ENCODE results near the gene TGFB1I1.
"Not testable (repeated sequence)": the region's sequence is repeated elsewhere in the genome, so short reads cannot be mapped to it uniquely, and the experiment has no call there.

Gene TGFB1I1

DNA sequence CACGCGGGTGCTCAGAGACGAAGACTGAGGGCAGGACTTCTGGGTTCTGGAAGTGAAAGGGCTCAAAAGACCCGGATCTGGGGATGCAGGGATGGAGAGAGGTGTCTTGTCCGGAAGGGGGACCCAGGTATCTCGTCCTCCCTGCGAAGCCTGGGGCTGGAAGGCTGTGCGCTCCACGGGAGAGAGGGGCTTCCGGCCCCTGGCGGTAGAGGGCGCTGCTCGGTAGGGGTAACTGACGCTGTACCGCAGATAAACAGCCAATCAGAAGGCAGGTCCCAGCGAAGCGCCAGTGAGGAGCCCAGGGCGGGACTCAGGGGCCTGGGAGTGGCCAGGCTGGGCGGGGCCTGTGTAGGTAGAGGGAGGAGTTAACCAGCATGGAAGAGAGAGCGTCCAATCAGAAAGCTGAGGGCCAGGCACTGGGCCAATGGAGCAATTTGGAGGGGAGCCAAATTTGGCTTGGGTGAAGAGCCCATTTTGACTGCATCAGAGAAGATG lies 804 bp downstream of the TGFB1I1 start:
- peak; percentile 87 for DNase-seq

DNA sequence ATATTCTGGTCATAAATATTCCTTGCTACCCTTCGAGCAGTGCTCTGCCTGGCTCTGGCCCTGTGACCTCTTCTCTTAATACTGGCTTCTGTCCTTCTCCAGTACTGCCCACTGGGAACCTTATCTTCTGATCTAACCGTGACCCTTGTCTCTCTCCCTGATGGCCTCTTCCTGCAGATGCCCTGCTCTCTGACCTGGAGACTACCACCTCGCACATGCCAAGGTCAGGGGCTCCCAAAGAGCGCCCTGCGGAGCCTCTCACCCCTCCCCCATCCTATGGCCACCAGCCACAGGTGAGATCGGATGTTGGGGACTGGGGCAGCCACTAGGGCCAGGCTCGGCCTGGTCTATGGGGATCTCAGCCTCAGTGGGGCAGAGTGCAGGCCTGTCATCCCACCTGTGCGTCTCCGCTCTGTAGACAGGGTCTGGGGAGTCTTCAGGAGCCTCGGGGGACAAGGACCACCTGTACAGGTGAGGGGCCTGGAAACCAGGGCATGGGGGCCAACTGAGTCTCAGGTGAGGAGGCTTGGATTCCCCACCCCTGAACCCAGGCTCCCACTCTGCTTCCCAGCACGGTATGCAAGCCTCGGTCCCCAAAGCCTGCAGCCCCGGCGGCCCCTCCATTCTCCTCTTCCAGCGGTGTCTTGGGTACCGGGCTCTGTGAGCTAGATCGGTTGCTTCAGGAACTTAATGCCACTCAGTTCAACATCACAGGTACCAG lies 1.5 kb downstream of the TGFB1I1 start:
- DNase-seq, result no peak

DNA sequence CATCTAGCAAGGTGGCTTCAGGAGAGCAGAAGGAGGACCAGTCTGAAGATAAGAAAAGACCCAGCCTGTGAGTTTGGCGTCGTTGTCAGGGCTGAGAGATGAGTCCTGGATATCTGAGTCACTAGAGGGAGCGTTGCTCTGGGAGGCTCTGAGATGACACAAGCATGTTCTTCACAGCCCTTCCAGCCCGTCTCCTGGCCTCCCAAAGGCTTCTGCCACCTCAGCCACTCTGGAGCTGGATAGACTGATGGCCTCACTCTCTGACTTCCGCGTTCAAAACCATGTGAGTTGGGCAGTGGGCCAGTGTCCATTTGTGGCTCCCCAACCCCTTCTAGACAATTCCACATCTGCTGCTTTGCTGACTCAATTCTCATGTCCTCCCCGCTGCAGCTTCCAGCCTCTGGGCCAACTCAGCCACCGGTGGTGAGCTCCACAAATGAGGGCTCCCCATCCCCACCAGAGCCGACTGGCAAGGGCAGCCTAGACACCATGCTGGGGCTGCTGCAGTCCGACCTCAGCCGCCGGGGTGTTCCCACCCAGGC lies 2.3 kb downstream of the TGFB1I1 start:
- DNase-seq, result no peak

DNA sequence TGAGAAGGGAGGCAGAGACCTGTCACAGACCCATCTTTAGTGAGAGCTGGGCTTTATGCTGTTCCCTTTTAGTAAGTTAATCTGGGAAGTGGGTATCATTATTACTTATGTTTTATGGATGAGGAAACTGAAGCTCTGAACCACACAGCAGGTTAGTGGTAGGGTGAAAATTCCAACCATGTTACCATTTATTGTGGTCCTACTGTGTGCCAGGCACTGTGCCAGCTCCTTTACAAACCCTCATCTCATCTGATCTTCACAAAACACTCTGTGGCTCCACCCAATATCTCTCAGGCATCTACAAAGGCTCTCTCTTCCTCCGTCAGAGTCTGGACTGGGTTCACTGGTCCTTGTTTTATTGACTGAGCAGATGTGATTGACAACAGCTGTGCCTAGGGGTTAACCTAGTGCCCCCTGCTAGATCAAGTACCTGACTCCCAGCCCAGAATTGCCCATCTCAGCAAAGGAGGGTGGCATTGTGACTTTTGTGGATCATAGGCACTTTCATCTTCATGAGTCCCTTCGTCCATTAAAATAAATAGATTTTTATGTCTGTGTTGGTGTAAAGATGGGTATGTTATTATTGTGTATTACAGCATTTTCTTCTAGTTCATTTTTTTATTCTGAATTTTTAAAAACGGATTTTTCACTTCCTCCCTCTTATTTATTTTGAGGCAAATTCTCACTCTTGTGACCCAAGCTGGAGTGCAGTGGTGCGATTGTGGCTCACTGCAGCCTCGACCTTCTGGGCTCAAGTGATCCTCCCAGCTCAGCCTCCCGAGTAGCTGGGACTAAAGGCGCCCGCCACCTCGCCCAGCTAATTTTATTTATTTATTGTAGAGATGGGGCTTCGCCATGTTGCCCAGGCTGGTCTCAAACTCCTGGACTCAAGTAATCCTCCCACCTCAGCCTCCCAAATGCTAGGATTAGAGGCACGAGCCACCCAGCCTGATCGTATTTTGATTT lies 3.1 kb downstream of the TGFB1I1 start:
- no peak for DNase-seq

DNA sequence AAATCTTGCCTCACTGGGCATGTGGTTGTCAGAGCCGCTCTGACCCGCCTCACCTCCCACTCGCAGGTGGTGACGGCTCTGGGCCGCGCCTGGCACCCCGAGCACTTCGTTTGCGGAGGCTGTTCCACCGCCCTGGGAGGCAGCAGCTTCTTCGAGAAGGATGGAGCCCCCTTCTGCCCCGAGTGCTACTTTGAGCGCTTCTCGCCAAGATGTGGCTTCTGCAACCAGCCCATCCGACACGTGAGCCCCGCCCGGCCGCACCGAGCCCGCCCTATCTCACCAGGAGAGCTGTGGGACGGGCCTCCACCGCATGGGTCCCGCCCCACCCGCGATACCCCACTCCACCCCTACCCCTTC lies 4.0 kb downstream of the TGFB1I1 start:
- DNase-seq, result no peak

DNA sequence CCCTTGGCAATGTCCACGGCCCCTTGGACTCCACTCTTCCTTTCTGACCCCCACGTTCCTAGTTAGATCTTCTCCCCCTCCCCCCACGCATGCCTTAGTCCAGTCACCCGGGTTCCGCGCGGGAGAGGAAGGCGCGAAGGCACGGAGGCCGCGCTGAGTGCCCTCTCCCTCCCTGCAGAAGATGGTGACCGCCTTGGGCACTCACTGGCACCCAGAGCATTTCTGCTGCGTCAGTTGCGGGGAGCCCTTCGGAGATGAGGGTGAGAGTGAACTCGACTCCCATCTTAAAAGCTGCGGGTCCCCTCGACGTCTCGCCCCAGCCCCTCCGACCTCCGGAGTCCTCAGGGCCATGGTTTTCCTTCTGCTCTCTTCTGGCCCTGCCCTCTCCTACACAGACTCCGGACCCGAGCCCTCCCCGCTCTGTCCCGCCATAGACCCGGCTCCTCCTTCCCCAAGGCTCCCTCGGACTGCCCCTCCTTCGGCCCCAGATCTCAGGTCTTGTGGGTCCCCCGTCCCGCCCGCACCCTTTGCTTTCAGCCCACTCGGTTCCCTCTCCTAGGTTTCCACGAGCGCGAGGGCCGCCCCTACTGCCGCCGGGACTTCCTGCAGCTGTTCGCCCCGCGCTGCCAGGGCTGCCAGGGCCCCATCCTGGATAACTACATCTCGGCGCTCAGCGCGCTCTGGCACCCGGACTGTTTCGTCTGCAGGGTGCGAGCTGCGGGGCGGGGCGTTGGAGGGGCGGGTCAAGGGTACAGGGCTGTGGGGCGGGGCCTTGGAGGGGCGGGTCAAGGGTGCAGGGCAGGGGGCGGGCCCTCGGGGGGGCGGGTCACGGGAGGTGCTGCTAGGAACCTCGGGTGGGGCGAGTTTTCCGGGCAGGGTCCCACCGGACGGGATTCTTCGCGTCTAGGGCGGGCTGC lies 4.6 kb downstream of the TGFB1I1 start:
- no peak for DNase-seq

DNA sequence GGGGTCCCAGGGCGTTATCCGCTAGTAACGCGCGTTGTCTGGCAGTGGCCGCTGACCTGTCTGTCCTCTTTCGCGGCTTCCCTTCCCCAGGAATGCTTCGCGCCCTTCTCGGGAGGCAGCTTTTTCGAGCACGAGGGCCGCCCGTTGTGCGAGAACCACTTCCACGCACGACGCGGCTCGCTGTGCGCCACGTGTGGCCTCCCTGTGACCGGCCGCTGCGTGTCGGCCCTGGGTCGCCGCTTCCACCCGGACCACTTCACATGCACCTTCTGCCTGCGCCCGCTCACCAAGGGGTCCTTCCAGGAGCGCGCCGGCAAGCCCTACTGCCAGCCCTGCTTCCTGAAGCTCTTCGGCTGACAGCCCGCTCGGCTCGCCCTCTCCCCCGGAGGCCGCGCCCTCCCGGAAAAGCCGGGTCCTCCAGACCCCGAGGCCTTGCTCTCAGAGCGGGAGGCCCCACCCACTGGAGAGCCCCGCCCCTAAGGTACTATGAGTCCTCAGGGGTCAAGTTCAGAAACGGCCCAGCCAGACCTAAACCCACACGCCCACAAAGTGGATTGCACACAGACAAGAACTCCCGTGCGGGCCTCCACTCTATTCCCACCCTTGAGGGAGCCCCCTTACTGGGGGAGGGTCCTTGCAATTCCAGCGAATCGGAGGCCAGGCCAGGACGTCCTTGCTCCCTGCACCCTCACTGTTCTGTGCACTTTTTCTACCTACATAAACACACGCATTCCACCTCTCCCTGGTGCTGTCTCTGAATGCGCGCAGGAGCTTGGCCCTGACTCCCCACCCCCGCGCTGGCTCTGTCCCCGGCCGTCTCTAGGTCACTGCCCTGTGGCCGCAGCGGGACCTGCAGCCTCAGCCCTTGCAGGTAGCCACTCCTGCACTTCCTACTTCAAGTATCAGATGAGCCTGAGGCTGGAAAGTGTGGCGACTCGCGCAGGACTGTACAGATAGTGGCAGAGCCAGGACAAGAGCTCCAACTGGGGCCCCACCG lies 5.6 kb downstream of the TGFB1I1 start:
- no peak for DNase-seq

DNA sequence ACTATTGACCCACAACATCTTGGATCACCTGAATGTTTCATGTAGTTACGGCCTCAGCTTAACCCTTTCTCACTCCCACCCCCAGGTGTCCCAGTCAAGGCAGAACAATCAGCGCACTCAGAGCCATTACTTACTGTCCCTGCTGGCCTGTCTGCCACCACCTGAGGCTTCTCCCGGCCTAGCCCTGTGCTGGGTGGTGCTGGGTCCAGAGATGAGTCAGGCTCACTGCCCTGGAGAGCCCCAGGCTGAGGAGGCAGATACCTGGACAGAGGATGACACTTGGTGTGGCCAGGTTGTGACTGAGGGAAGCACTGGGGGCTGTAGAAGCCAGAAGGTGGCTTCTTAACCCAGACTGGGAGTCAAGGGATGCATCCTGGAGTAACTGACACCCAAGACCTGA lies 7.0 kb downstream of the TGFB1I1 start:
- DNase-seq, result no peak

DNA sequence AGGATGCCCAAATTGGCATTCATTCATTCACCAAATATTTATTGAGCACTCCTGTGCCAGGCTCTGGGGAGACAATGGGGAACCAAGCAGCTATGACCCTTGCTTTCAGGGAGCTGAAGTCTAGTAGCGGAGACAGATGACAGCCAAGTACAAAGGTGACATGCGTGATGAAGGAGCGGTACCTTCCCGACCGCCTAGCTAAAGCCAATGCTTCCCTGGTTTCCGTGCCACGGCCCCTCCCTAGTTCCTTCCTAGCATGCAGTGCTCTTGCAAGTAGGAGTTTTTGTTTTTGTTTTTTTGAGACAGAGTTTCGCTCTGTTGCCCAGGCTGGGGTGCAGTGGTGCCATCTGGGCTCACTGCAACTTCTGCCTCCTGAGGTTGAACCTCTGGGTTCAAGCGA lies 7.8 kb downstream of the TGFB1I1 start:
- DNase-seq, result no peak

DNA sequence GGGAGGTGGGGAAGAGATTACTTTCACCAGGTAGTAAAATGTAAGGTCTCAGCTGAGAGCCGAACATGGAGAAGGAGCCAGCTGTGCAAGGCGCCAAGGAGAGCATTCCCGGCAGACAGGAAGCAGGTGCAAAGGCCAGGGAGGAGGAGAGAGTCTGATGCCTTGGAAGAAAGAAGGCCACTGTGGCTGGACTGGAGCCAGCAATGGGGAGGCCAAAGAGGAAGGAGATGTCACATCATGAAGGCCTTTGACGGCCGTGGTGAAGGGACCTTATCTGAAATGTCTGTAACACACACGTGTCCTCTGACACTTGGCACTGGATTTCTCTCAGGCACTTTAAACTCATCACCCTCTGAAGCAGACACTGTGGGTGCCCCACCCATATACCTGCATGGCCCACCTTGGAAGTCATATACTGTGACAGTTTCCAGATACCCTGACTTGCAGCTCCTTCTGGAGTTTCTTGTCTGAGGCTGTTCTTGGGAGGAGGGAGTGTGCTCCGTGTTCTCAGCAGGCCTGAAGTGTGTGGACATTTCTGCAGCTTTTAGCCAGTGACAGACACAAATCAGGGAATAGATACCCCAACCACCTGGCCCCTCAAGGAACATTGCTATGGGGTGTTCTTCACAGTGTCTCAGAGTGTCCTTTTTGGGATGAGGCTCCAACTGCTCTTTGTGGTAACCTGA lies 9.0 kb downstream of the TGFB1I1 start:
- peak; percentile 29 for DNase-seq

DNA sequence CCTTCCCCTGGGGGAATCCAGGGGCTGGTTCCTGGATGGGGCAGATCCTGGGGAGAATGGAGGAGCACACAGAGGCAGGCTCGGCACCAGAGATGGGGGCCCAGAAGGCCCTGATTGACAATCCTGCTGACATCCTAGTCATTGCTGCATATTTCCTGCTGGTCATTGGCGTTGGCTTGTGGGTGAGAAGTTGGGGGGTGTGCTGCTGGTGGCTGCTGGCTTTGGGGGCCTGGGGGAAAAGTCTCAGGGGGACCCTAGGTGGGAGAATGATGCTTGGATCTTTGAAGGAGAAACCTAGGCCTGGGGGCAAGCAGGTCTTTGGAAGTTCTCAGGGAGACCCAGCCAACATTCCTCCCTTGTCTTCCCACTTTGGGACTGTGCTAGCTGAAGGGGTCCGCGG lies 11.1 kb downstream of the TGFB1I1 start, which contains the start of gene SLC5A2:
SLC5A2 (plus strand) TSS at position 43 of the 400 bp plus-strand sequence; CDS start at position 57, 14 bp downstream.
- DNase-seq, result no peak

DNA sequence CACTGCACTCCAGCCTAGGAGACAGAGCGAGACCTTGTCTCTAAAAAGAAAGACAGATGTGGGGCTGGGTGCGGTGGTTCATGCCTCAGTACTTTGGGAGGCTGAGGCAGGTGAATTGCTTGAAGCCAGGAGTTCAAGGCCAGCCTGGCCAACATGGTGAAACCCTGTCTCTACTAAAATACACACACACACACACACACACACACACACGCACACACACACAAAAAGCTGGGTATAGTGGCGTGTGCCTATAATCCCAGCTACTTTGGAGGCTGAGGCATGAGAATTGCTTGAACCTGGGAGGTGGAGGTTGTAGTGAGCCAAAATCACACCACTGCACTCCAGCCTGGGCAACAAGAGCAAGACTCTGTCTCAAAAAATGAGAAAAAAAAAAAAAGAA lies 12.1 kb downstream of the TGFB1I1 start:
- not testable (repeated sequence) for DNase-seq

DNA sequence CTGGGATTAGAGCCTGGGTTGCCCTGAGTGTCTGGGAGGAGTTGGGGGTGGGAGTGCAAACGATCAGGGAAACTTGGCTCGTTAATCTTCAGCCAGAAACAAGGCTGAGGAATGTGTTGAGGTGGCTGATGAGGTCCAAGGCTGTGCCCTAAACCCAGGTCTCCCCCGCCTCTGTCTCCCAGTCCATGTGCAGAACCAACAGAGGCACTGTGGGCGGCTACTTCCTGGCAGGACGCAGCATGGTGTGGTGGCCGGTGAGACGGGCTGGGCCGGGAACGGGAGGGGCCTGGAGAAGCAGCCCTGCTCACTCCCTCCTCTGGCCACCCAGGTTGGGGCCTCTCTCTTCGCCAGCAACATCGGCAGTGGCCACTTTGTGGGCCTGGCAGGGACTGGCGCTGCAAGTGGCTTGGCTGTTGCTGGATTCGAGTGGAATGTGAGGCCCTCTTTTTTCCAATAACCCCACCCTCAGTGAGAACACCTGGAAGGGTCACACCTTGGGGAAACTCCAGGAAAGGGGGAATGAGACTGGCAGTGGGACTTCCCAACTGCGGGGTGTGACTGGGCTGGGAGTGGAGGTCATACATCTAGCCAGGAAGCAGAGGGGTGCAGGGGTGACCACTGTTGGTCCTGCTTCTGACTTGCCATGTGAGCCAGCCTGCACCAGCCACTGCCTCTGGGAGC lies 12.7 kb downstream of the TGFB1I1 start:
- DNase-seq, result no peak

DNA sequence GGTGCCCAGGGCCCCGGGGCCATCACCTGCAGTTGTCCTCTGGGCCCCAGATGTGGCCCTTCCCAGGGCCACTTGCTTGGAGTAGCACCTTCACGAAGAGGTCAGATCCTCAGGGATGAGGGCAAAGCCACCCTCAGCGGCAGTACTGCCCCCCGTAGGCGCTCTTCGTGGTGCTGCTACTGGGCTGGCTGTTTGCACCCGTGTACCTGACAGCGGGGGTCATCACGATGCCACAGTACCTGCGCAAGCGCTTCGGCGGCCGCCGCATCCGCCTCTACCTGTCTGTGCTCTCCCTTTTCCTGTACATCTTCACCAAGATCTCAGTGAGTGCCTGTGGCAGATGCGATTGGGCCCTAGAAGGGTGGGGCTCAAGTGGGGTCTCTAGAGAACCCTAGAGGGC lies 13.6 kb downstream of the TGFB1I1 start:
- no peak for DNase-seq

DNA sequence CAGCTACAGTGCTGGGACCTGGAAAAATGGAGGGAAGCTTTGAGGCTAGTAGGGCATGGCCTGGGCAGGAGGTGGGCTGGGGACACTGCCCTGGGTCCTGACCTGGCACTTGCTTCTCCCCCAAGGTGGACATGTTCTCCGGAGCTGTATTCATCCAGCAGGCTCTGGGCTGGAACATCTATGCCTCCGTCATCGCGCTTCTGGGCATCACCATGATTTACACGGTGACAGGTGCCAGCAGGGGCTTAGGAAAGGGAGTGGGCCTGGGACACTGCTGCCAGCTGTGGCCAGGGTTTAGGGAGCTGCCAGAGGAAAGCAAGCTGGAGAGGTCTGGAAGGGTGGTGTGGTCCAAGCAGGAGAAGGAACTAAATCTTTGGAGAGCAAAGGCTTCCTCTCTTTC lies 14.1 kb downstream of the TGFB1I1 start:
- DNase-seq, result no peak

DNA sequence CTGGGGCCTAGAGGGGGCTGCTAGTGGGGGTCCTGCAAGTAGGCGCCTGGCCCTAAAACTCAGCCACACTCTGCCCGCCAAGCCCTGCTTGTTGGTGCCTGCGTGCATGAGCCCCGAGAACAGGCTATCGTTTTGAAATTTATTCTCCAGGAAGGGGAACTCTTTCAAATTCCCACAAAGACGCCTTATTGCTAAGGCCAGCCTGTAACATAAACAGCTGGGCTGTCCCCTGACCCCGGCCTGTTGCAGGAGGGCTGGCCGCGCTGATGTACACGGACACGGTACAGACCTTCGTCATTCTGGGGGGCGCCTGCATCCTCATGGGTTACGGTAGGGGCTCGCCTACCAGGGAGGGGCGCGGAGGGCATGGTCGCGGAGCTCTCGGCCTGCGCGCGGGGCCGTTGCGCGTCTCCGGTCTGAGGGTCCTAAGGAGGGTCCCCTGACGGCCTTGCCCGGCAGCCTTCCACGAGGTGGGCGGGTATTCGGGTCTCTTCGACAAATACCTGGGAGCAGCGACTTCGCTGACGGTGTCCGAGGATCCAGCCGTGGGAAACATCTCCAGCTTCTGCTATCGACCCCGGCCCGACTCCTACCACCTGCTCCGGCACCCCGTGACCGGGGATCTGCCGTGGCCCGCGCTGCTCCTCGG lies 15.2 kb downstream of the TGFB1I1 start:
- no peak for DNase-seq

DNA sequence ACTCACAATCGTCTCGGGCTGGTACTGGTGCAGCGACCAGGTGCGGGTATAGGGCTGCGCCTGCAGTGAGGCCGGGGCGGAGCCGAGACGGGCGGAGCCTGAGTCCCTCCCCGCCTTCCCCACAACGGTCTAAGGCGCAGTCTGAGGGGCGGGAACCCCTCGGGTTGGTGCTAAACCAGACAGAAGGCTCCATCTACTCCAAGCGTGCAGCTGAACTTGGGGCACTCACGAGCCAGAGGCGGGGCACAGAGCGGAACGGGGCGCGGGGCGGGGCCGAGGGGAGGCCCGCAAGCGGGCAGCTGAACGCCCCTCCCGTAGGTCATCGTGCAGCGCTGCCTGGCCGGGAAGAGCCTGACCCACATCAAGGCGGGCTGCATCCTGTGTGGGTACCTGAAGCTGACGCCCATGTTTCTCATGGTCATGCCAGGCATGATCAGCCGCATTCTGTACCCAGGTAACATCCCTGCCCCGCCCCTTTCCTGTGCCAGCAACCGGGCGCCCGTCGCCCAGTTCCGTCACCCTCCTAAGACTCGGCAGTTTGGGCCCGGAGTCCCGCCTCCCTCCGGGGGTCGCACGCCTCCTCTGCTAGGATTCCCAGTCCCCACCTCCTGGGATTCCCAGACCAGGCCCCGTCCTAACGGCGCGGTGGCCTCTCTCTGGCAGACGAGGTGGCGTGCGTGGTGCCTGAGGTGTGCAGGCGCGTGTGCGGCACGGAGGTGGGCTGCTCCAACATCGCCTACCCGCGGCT lies 15.9 kb downstream of the TGFB1I1 start:
- DNase-seq, result peak; percentile 82

DNA sequence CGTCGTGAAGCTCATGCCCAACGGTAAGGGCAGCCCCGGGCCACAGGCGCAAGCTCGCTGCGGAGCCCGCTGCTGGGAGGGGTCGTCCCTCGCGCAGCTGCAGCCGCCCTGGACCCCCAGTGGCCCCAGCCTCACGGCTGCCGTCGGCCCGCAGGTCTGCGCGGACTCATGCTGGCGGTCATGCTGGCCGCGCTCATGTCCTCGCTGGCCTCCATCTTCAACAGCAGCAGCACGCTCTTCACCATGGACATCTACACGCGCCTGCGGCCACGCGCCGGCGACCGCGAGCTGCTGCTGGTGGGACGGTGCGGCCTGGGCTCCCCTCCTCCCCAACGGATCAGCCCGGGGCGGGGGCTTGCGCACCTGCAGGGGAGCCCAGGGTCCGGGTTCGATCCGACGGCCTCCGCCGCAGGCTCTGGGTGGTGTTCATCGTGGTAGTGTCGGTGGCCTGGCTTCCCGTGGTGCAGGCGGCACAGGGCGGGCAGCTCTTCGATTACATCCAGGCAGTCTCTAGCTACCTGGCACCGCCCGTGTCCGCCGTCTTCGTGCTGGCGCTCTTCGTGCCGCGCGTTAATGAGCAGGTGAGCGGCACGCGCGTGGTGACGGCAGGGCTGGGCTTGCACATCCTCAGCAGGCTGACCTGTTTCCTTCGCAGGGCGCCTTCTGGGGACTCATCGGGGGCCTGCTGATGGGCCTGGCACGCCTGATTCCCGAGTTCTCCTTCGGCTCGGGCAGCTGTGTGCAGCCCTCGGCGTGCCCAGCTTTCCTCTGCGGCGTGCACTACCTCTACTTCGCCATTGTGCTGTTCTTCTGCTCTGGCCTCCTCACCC lies 16.7 kb downstream of the TGFB1I1 start:
- DNase-seq, result peak; percentile 44
